Ramos (cell line): Measurements from ENCODE around the gene MEIOSIN.
"Not testable (repeated sequence)": the region's sequence is repeated elsewhere in the genome, so short reads cannot be mapped to it uniquely, and the experiment has no call there.

ENCODE experiments used
- in situ Hi-C: fragments of 300-500 bp; cut with MboI; formaldehyde crosslinking; loops from one replicate; pipeline ENCODE4 v1.14.3; 2022; ENCODE audit warnings: low sequenced_read_pairs; ENCODE audit not compliant: unreplicated experiment

MEIOSIN gene

DNA sequence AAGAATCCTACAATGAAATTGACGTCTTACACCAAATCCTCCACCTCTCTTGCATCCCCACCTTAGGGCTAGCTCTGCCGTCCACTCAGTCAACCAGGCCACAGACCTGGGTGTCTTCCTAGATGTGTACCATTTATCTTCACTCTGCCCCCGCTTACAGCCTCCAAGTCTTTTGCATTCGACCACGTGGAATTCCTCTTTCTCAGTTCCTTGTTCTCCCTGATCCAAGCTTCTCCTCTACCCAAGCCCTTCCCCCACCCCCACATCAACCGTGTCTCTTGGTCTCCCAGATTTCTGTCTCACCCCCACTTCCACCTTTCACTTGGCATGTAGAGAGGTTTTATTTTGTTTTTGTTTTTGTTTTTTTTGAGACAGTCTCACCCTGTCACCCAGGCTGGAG, 60.6 kb downstream of the MEIOSIN start:
- in situ Hi-C loops: no loop called here

DNA sequence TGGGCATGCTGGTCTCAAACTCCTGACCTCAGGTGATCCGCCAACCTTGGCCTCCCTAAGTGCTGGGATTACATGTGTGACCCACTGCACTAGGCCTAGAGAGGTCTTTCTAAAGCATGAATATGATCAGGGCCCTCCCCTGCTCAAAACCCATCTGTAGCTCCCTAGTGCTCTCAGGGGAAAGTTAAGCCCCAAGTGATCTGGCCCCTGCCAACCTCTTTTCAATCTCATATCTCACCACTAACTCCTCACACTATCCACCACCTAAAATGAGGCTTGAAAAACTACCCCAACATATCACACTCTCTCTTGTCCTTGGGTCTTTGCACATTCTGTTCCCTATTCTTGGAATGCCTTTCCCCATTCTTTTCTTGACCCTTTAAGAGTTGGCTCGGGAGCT, 61.4 kb downstream of the MEIOSIN start:
- in situ Hi-C loops: no loop called here

DNA sequence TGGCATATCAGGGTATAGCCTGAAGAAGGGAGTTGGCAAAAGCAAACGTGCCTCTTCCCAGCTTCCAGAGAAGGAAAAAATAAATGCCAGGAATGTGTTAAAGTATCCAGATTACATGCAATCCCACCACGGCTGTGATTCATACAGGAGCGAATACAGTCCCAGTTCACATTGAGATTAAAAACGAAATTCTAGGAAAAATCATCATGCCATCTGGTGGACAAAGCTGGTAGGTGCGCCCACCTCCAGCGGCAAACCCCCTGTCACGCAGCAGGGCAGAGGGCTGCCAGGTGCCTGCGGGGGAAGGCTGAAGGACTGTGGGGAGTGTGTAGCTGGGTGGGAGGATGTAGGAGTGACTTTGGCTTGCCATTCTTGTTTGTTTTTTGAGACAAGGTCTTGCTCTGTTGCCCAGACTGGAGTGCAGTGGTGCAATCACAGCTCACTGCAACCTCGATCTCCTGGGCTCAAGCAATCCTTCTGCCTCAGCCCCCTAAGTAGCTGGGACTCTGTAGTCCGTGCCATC, 65.8 kb downstream of the MEIOSIN start:
- in situ Hi-C loops: no loop called here

DNA sequence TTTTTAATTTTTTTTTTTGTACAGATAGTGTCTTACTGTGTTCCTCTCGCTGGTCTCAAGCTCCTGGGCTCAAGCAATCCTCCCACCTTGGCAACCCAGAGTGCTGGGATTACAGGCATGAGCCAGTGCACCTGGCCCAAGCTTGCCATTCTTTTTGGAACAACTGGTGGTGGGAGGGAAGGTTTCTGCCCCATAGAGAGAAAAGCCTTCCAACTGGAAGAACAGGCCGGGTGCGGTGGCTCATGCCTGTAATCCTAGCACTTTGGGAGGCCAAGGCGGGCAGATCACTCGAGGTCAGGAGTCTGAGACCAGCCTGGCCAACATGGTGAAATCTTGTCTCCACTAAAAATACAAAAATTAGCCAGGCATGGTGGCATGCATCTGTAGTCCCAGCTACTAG, 66.3 kb downstream of the MEIOSIN start:
- in situ Hi-C loops: not testable (repeated sequence)

DNA sequence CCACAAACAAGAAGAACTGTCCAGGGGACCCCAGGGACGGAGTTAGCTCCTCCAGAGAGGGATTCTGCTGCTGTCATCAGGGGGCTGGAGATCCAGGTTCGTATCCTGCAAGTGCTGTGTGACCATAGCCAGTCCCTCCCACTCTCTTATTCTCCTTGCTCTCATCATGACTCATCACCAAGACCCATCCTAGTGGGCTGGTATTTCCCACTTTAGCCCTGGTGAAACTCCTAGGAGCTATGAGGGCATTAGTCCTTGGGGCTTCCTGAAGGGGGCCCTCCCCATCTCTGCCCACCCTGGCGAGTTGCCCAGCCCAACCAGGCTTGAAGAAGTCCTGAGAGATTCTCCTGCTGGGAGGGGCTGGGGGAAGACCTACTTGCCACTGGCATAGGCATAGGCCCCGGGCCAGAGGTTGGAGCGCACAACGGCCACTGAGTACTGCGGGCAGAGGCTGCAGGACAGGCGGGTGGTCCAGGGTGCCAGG, 66.9 kb downstream of the MEIOSIN start:
- in situ Hi-C loops: no loop called here

DNA sequence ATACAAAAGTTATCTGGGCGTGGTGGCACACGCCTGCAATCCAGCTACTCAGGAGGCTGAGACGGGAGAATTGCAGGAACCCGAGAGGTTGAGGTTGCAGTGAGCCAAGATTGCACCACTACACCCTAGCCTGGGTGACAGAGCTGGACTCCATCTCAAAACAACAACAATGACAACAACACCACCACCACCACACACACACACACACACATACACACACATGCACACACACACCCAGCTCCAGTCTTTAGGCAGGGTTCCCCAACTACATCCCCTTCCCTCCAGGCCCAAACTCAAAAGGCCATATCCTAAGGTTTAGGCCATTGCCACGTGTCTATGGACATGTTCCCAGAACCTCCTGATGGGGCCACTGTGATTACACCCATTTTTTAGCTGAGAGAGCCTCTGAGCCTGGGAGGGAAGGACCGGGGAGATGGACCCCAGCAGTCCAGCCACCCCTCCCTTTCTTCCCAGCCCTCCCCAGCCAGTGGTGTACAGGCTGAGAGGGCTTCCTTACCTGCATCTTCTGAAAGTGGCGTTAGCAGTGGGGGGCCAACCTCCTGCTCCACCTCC, 68.5 kb downstream of the MEIOSIN start:
- in situ Hi-C loops: no loop called here

DNA sequence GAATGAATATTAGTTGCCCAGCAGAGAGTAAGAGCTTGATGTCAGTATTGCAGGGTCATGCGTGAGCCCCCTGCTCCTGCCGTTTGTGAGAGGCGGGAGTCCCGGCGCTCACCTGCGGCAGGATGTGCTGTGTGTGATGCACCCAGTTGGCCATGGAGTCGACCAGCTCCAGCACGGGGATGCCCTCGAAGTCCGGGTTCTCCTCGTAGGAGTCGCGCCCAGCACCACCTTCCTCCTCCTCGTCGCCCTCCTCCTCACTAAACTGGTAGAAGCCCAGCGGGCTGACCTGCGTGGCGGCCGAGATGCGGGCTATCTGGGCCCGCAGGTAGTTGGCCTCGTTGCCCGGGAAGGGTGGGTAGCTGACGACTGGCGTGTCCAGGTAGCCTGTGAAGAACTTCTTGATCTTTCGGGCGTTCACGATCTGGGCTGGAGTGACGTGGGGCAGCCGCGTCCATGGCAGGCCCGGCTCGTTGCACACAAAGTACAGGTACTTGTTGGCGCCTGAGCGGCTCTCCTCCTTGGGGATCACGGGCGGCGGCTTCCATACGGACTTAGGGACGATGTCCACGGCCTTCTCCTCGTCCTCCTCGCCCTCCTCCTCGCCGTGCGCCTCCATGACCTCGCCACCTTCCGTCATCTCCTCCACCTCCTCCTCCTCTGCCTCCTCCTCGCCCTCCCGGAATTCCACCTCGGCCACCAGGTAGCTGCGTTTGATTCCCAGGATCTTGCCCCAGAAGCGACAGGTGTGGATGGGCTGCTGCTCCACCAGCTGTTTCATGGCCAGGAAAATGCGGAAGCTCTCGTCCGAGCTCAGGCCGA, 71.1 kb downstream of the MEIOSIN start:
- in situ Hi-C loops: no loop called here

DNA sequence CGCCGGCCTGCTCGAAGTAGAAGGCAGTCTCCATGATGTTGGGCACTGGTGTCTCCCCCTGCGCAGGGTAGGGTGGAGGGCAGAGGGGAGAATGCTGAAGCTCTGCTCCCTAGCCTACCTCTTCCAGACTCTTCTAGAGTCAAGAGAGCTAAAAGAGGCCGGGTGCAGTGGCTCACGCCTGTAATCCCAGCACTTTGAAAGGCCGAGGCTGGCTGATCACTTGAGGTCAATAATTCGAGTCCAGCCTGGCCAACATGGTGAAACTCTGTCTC, 71.7 kb downstream of the MEIOSIN start:
- in situ Hi-C loops: no loop called here

DNA sequence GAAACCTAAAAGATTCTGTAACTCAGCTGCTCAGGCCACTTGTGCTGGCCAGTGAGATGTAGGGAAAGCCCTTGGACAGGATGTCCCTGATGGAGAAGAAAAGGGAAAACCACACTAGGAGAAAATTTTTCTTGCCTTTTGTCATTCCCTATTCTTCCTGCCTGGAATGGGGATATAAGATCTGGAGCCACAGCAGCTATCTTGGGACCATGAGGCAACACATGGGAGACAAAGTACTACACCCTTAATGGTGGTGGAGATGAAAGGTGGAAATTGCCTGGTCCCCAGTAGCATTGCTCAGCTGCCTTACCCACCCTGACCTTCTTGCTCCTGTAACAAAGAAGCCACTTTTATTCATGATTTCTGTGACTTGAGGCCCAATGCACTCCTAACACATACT, 72.5 kb downstream of the MEIOSIN start:
- in situ Hi-C loops: no loop called here

DNA sequence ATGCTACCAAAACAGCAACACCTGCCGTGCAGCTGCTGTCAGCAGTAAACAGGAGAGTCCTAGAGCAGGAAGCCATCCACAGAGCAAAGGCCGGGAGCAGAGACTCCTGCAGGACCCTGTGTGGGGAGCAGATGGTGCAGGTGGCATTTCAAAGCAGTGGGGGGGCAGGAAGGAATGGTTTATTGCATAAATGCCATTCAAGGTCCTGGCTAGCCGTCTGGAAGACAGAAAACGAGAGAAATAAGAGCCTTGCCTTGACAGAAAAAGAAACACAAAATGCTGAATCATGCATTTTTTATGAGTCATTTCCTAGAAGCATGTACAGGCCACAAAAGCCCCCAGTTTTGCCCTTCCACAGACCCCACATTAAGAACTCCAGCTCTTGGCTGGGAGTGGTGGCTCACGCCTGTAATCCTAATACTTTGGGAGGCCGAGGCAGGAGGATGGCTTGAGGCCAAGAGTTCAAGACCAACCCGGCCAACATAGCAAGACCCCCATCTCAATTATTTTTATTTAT, 76.5 kb downstream of the MEIOSIN start:
- in situ Hi-C loops: no loop called here

DNA sequence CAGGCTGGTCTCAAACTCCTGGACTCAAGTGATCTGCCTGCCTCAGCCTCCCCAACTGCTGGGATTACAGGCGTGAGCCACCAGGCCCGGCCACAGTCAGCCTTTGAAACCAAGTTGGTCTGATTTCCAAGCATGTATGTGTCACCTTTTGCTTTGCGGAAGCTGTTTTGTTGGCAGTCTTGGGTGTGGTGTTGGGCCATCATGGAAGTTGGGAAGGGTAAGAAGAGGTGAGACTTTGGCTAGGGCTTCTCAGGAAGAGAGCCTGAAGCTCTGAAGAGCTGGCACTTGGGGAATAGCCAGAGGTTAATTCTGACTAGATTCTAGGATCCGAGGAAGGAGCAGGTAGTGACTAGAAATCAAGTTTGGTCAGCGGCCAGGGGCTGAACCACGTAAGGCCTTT, 79.1 kb downstream of the MEIOSIN start:
- in situ Hi-C loops: no loop called here
